ENCODE results near the gene BAIAP3. TPM values are rescaled to one million over a fixed set of nuclear protein-coding genes. Genes with fewer than 3 reads are reported as not detected.

Gene BAIAP3
- polyA plus RNA-seq, 1 experiment = 0.19 TPM

GRCh38 chr16:1345087-1345486 lies 11.6 kb downstream of the BAIAP3 start:
- DNase-seq (ENCODE audit: low read depth, low spot score) = no peak
- Histone ChIP-seq H3K4me3 (ENCODE audit: low read depth, low read length) (no peak overlapping the region), H3K9me3 (ENCODE audit: control insufficient read depth, insufficient read depth, low read length) (no peaks in the 10 kb centered on the region; the same call in 1 of the 2 replicates), H3K27ac (ENCODE audit: low read depth, low read length) (no peak overlapping the region), H3K27me3 (ENCODE audit: control insufficient read depth, insufficient read depth, low read length) (no peaks in the 10 kb centered on the region)
- TF ChIP-seq CTCF (IDR thresholded peaks at IDR 0.05; ENCODE audit: low read depth, low read length) = no peak
- POLR2A ChIA-PET = no interaction called here
- CTCF ChIA-PET = no interaction called here

GRCh38 chr16:1345651-1346421 lies 12.4 kb downstream of the BAIAP3 start:
- Histone ChIP-seq H3K27me3 (ENCODE audit: control insufficient read depth, insufficient read depth, low read length) (no peaks in the 10 kb centered on the region), H3K9me3 (ENCODE audit: control insufficient read depth, insufficient read depth, low read length) (no peaks in the 10 kb centered on the region; the same call in 1 of the 2 replicates), H3K27ac (ENCODE audit: low read depth, low read length) (no peak overlapping the region), H3K4me3 (ENCODE audit: low read depth, low read length) (no peak overlapping the region)
- no peak for TF ChIP-seq CTCF (IDR thresholded peaks at IDR 0.05; ENCODE audit: low read depth, low read length)
- no peak for DNase-seq (ENCODE audit: low read depth, low spot score)
- CTCF ChIA-PET = no interaction called here
- POLR2A ChIA-PET = no interaction called here

GRCh38 chr16:1346422-1347285 lies 13.2 kb downstream of the BAIAP3 start:
- H3K27me3 ChIP-seq (ENCODE audit: control insufficient read depth, insufficient read depth, low read length) = no peaks in the 10 kb centered on the region
- ChIA-PET POLR2A (interaction anchor here (0.6 kb wide), 1 partner anchor 62 kb away, joined by 3 read pairs; no protein-coding TSS in a partner anchor), CTCF (no interaction called here)
- no peak overlapping the region for H3K4me3 ChIP-seq (ENCODE audit: low read depth, low read length)
- no peak overlapping the region for H3K27ac ChIP-seq (ENCODE audit: low read depth, low read length)
- no peak for DNase-seq (ENCODE audit: low read depth, low spot score)
- no peak for TF ChIP-seq CTCF (IDR thresholded peaks at IDR 0.05; ENCODE audit: low read depth, low read length)
- H3K9me3 ChIP-seq (ENCODE audit: control insufficient read depth, insufficient read depth, low read length) = no peaks in the 10 kb centered on the region; the same call in 1 of the 2 replicates

- ChIA-PET CTCF (no interaction called here), POLR2A (interaction anchor here (0.6 kb wide), 1 partner anchor 61 kb away, joined by 3 read pairs; no protein-coding TSS in a partner anchor)
- Histone ChIP-seq H3K4me3 (ENCODE audit: low read depth, low read length) (no peak overlapping the region), H3K27ac (ENCODE audit: low read depth, low read length) (no peak overlapping the region), H3K27me3 (ENCODE audit: control insufficient read depth, insufficient read depth, low read length) (no peaks in the 10 kb centered on the region), H3K9me3 (ENCODE audit: control insufficient read depth, insufficient read depth, low read length) (peaks cover 3% of the 10 kb centered on the region; the same call in 1 of the 2 replicates)
- no peak for TF ChIP-seq CTCF (IDR thresholded peaks at IDR 0.05; ENCODE audit: low read depth, low read length)
- DNase-seq (ENCODE audit: low read depth, low spot score) = no peak
Observed at GRCh38 chr16:1347286-1347855, 13.9 kb downstream of the BAIAP3 start.
